Activated naive CD8-positive, alpha-beta T cell treated with anti-CD3 and anti-CD28 coated beads, Interleukin-2, amount 50 U/mL, for 24 hours (primary cell): ENCODE data around the gene ARF6.

ENCODE experiments used
- ATAC-seq: fragments of 150-1000 bp; cut with Tn5 transposase; one replicate; pipeline ENCODE4 v1.10.0; 2021
- DNase-seq: peaks from one replicate; pipeline ENCODE4 v3.0.0; 2021
- H3K27ac Mint-ChIP-seq: one replicate; pipeline ENCODE4 v1.8.0; 2021; ENCODE audit warnings: mild to moderate bottlenecking, mixed read lengths
- H3K27me3 Mint-ChIP-seq: one replicate; pipeline ENCODE4 v1.8.0; 2021; ENCODE audit warnings: mixed read lengths
- H3K36me3 Mint-ChIP-seq: one replicate; pipeline ENCODE4 v1.8.0; 2021; ENCODE audit warnings: low read depth, mixed read lengths
- H3K4me1 Mint-ChIP-seq: one replicate; pipeline ENCODE4 v1.8.0; 2021; ENCODE audit warnings: mixed read lengths
- H3K4me3 Mint-ChIP-seq: one replicate; pipeline ENCODE4 v1.8.0; 2021; ENCODE audit warnings: mild to moderate bottlenecking, moderate library complexity, mixed read lengths
- H3K9me3 Mint-ChIP-seq: one replicate; pipeline ENCODE4 v1.8.0; 2021; ENCODE audit warnings: mixed read lengths

The ARF6 gene

GRCh38 chr14:49908433-49908782, 15.5 kb downstream of the ARF6 start:
- Mint-ChIP-seq H3K27me3 (no peaks in the 10 kb centered on the region), H3K4me3 (peak overlapping the region; percentile 43), H3K4me1 (peaks cover 57% of the 10 kb centered on the region), H3K36me3 (peaks cover 13% of the 10 kb centered on the region), H3K9me3 (peaks cover 4% of the 10 kb centered on the region), H3K27ac (peak overlapping the region; percentile 61)
- ATAC-seq, result no peak
- no peak for DNase-seq

- Mint-ChIP-seq H3K27ac (no peak overlapping the region), H3K4me1 (peaks cover 57% of the 10 kb centered on the region)
- no peak for ATAC-seq
Observed at GRCh38 chr14:49909016-49909415, 16.1 kb downstream of the ARF6 start.

GRCh38 chr14:49915085-49915484, 22.2 kb downstream of the ARF6 start:
- DNase-seq, result no peak
- Mint-ChIP-seq H3K4me1 (peaks cover 28% of the 10 kb centered on the region), H3K9me3 (no peaks in the 10 kb centered on the region), H3K27me3 (no peaks in the 10 kb centered on the region), H3K4me3 (no peak overlapping the region), H3K36me3 (peaks cover 2% of the 10 kb centered on the region), H3K27ac (no peak overlapping the region)
- no peak for ATAC-seq

More at GRCh38 chr14:49909016-49909415, 16.1 kb downstream of the ARF6 start:
- no peak overlapping the region for H3K4me3 Mint-ChIP-seq
- H3K36me3 Mint-ChIP-seq, result peaks cover 12% of the 10 kb centered on the region
- DNase-seq, result no peak
- no peaks in the 10 kb centered on the region for H3K27me3 Mint-ChIP-seq
- H3K9me3 Mint-ChIP-seq, result peaks cover 2% of the 10 kb centered on the region

- peaks cover 29% of the 10 kb centered on the region for H3K4me1 Mint-ChIP-seq
- no peaks in the 10 kb centered on the region for H3K9me3 Mint-ChIP-seq
- DNase-seq (no peak), ATAC-seq (no peak)
- no peak overlapping the region for H3K4me3 Mint-ChIP-seq
- H3K27me3 Mint-ChIP-seq, result no peaks in the 10 kb centered on the region
- H3K36me3 Mint-ChIP-seq, result peaks cover 2% of the 10 kb centered on the region
- no peak overlapping the region for H3K27ac Mint-ChIP-seq
Observed at GRCh38 chr14:49918706-49919105, 25.8 kb downstream of the ARF6 start.

- Mint-ChIP-seq H3K36me3 (peaks cover 2% of the 10 kb centered on the region), H3K27me3 (no peaks in the 10 kb centered on the region), H3K9me3 (no peaks in the 10 kb centered on the region), H3K27ac (no peak overlapping the region), H3K4me1 (peaks cover 27% of the 10 kb centered on the region), H3K4me3 (no peak overlapping the region)
- ATAC-seq, result no peak
- DNase-seq, result no peak
Observed at GRCh38 chr14:49919825-49920659, 27.2 kb downstream of the ARF6 start.

GRCh38 chr14:49920935-49921334, 28.1 kb downstream of the ARF6 start:
- no peak overlapping the region for H3K27ac Mint-ChIP-seq
- no peaks in the 10 kb centered on the region for H3K9me3 Mint-ChIP-seq
- H3K4me3 Mint-ChIP-seq, result no peak overlapping the region
- DNase-seq (no peak), ATAC-seq (no peak)
- H3K27me3 Mint-ChIP-seq, result no peaks in the 10 kb centered on the region
- H3K36me3 Mint-ChIP-seq, result peaks cover 2% of the 10 kb centered on the region
- peaks cover 25% of the 10 kb centered on the region for H3K4me1 Mint-ChIP-seq

- Mint-ChIP-seq H3K4me3 (no peak overlapping the region), H3K27me3 (no peaks in the 10 kb centered on the region), H3K36me3 (peaks cover 2% of the 10 kb centered on the region), H3K4me1 (peaks cover 25% of the 10 kb centered on the region), H3K27ac (no peak overlapping the region), H3K9me3 (no peaks in the 10 kb centered on the region)
- ATAC-seq (no peak), DNase-seq (no peak)
Observed at GRCh38 chr14:49921401-49921800, 28.5 kb downstream of the ARF6 start.

- Mint-ChIP-seq H3K36me3 (peaks cover 2% of the 10 kb centered on the region), H3K27ac (no peak overlapping the region), H3K4me1 (peaks cover 25% of the 10 kb centered on the region), H3K27me3 (no peaks in the 10 kb centered on the region), H3K9me3 (no peaks in the 10 kb centered on the region), H3K4me3 (no peak overlapping the region)
- ATAC-seq, result no peak
- no peak for DNase-seq
Observed at GRCh38 chr14:49923442-49923841, 30.6 kb downstream of the ARF6 start.

GRCh38 chr14:49923881-49924280, 31.0 kb downstream of the ARF6 start:
- H3K9me3 Mint-ChIP-seq, result no peaks in the 10 kb centered on the region
- no peak overlapping the region for H3K4me3 Mint-ChIP-seq
- H3K36me3 Mint-ChIP-seq, result no peaks in the 10 kb centered on the region
- H3K4me1 Mint-ChIP-seq, result peaks cover 25% of the 10 kb centered on the region
- H3K27me3 Mint-ChIP-seq, result no peaks in the 10 kb centered on the region
- DNase-seq, result no peak
- no peak overlapping the region for H3K27ac Mint-ChIP-seq
- ATAC-seq, result no peak

GRCh38 chr14:49924852-49925251, 32.0 kb downstream of the ARF6 start:
- Mint-ChIP-seq H3K36me3 (no peaks in the 10 kb centered on the region), H3K27me3 (no peaks in the 10 kb centered on the region), H3K4me1 (peaks cover 24% of the 10 kb centered on the region), H3K4me3 (no peak overlapping the region), H3K27ac (no peak overlapping the region), H3K9me3 (no peaks in the 10 kb centered on the region)
- ATAC-seq (no peak), DNase-seq (no peak)

- Mint-ChIP-seq H3K9me3 (no peaks in the 10 kb centered on the region), H3K27ac (no peak overlapping the region), H3K36me3 (no peaks in the 10 kb centered on the region), H3K4me1 (peaks cover 16% of the 10 kb centered on the region), H3K4me3 (no peak overlapping the region), H3K27me3 (no peaks in the 10 kb centered on the region)
- no peak for ATAC-seq
- no peak for DNase-seq
Observed at GRCh38 chr14:49926803-49927202, 33.9 kb downstream of the ARF6 start.

GRCh38 chr14:49928015-49928414, 35.1 kb downstream of the ARF6 start:
- ATAC-seq (no peak), DNase-seq (no peak)
- Mint-ChIP-seq H3K36me3 (peaks cover 3% of the 10 kb centered on the region), H3K4me3 (no peak overlapping the region), H3K27me3 (no peaks in the 10 kb centered on the region), H3K27ac (no peak overlapping the region), H3K4me1 (peaks cover 13% of the 10 kb centered on the region), H3K9me3 (no peaks in the 10 kb centered on the region)

- H3K4me3 Mint-ChIP-seq, result no peak overlapping the region
- no peak for DNase-seq
- H3K27ac Mint-ChIP-seq, result no peak overlapping the region
- H3K4me1 Mint-ChIP-seq, result peaks cover 5% of the 10 kb centered on the region
- H3K36me3 Mint-ChIP-seq, result peaks cover 4% of the 10 kb centered on the region
- no peaks in the 10 kb centered on the region for H3K9me3 Mint-ChIP-seq
- H3K27me3 Mint-ChIP-seq, result no peaks in the 10 kb centered on the region
- ATAC-seq, result no peak
Observed at GRCh38 chr14:49930720-49931119, 37.8 kb downstream of the ARF6 start.

GRCh38 chr14:49931523-49931922, 38.6 kb downstream of the ARF6 start:
- Mint-ChIP-seq H3K4me1 (peaks cover 8% of the 10 kb centered on the region), H3K27me3 (no peaks in the 10 kb centered on the region), H3K27ac (no peak overlapping the region), H3K36me3 (peaks cover 10% of the 10 kb centered on the region), H3K9me3 (peaks cover 4% of the 10 kb centered on the region), H3K4me3 (no peak overlapping the region)
- ATAC-seq (no peak), DNase-seq (no peak)

GRCh38 chr14:49933128-49933527, 40.2 kb downstream of the ARF6 start:
- ATAC-seq (no peak), DNase-seq (no peak)
- Mint-ChIP-seq H3K27ac (no peak overlapping the region), H3K36me3 (peaks cover 15% of the 10 kb centered on the region), H3K9me3 (peaks cover 10% of the 10 kb centered on the region), H3K4me3 (no peak overlapping the region), H3K27me3 (no peaks in the 10 kb centered on the region), H3K4me1 (peaks cover 12% of the 10 kb centered on the region)

- no peak for DNase-seq
- H3K4me1 Mint-ChIP-seq, result peaks cover 12% of the 10 kb centered on the region
- no peak overlapping the region for H3K4me3 Mint-ChIP-seq
- H3K36me3 Mint-ChIP-seq, result peaks cover 18% of the 10 kb centered on the region
- peaks cover 14% of the 10 kb centered on the region for H3K9me3 Mint-ChIP-seq
- no peak overlapping the region for H3K27ac Mint-ChIP-seq
- ATAC-seq, result no peak
- no peaks in the 10 kb centered on the region for H3K27me3 Mint-ChIP-seq
Observed at GRCh38 chr14:49933704-49934103, 40.8 kb downstream of the ARF6 start.
